GM12892 (cell line): ENCODE measurements around the gene PARP8.

ENCODE experiments used
- POLR2A ChIP-seq: IDR thresholded peaks from 2 replicates; pipeline ENCODE4 v1.6.1; 2011; ENCODE audit warnings: low read depth, low read length, control low read depth
- POLR2AphosphoS5 ChIP-seq: IDR thresholded peaks from 2 replicates; pipeline ENCODE4 v1.6.1; 2011; ENCODE audit warnings: low read depth, low read length, control low read depth
- TAF1 ChIP-seq: IDR thresholded peaks from 2 replicates; pipeline ENCODE4 v1.6.1; 2011; ENCODE audit warnings: low read depth, mild to moderate bottlenecking, control low read depth, low read length, borderline replicate concordance

DNA sequence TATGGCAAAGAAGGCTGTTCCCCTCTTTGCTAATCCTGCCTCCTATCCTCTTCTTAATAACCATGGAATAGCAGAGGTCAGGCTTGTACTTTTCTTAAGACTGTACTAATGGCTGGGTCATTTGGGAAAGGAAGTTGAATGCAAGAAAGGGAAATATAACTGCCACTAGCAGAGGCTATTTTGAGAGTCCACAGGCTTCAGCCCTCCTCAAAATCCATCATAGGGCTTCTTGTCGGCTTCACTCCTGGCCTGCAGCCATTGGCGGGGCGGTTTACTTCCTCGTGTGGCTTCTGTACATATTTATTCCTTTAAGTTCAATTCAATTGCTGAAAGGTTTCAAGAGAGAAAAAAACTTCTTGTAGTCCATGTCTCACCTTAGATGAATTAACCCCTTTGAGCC is 2.8 kb upstream of the PARP8 start:
- no peak for TF ChIP-seq POLR2A
- no peak for TF ChIP-seq POLR2AphosphoS5
- no peak for TF ChIP-seq TAF1
